Activated CD4-positive, alpha-beta T cell treated with anti-CD3 and anti-CD28 coated beads, Interleukin-2, amount 10 ng/mL, durations not matched to agents 7 days and 5 days (primary cell): ENCODE results near the gene C19orf47. TPM values are rescaled to one million over a fixed set of nuclear protein-coding genes. Genes with fewer than 3 reads are reported as not detected.

Experiments used
- CTCF ChIA-PET: fragments of 350-600 bp; sonication (Branson Sonifier 250); formaldehyde crosslinking; loops from one replicate; lab custom pipeline; 2021; ENCODE audit warnings: antibody characterized with exemption; lab: Charles Lee
- POLR2A ChIA-PET: fragments of 350-600 bp; sonication (Branson Sonifier 250); formaldehyde crosslinking; loops from one replicate; lab custom pipeline; 2021; ENCODE audit warnings: antibody characterized with exemption; lab: Charles Lee
- DNase-seq: peaks from one replicate; pipeline ENCODE4 v3.0.0-alpha.2; 2020
- H3K27ac Mint-ChIP-seq: one replicate; pipeline ENCODE4 v1.8.0; 2021; ENCODE audit warnings: mild to moderate bottlenecking, moderate library complexity, mixed read lengths
- H3K27me3 Mint-ChIP-seq: one replicate; pipeline ENCODE4 v1.8.0; 2021; ENCODE audit warnings: mixed read lengths
- H3K36me3 Mint-ChIP-seq: one replicate; pipeline ENCODE4 v1.8.0; 2021; ENCODE audit warnings: low read depth, mixed read lengths
- H3K4me1 Mint-ChIP-seq: one replicate; pipeline ENCODE4 v1.8.0; 2021; ENCODE audit warnings: mixed read lengths
- H3K4me3 Mint-ChIP-seq: one replicate; pipeline ENCODE4 v1.8.0; 2021; ENCODE audit warnings: mild to moderate bottlenecking, moderate library complexity, mixed read lengths
- H3K9me3 Mint-ChIP-seq: one replicate; pipeline ENCODE4 v1.8.0; 2021; ENCODE audit warnings: mixed read lengths
- total RNA-seq, 2 experiments: library from RNA; stranded (reverse); gene quantifications; one replicate each; pipeline ENCODE4 v1.2.3, GENCODE V29; 2021

The C19orf47 gene
- total RNA-seq, 2 experiments from 2014 or later: 21.8 to 25.3 TPM

- ChIA-PET CTCF (interaction anchor here (0.6 kb wide), 2 partner anchors 45 to 160 kb away, joined by 3 read pairs; no protein-coding TSS in a partner anchor), POLR2A (no interaction called here)
- peaks cover 2% of the 10 kb centered on the region for H3K9me3 Mint-ChIP-seq
- H3K4me1 Mint-ChIP-seq: peaks cover 11% of the 10 kb centered on the region
- H3K36me3 Mint-ChIP-seq: peaks cover 15% of the 10 kb centered on the region
- H3K27ac Mint-ChIP-seq: no peak overlapping the region
- DNase-seq: no peak
- H3K4me3 Mint-ChIP-seq: no peak overlapping the region
- no peaks in the 10 kb centered on the region for H3K27me3 Mint-ChIP-seq
Measured at GRCh38 chr19:40315812-40316470, 32.3 kb downstream of the C19orf47 start.

DNA sequence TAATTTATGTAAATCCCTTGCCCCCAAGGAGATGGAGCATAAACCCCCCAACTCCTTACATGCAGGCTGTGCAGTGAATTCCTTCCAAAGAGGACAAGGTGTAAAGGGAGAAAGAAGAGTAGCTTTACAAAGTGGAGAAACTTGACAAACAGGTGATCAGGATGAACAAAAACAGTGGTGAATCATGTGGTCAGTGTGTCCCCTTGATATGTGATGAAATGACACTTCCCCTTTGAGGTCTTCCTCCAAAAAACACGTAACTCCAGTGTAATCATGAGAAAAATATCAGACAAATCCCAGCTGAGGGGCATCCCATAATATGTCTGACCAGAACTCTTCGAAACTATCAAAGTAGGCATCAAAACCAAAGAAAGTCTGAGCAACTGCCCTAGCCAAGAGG is 33.5 kb downstream of the C19orf47 start:
- Mint-ChIP-seq H3K9me3 (peaks cover 2% of the 10 kb centered on the region), H3K27ac (no peak overlapping the region)
- DNase-seq: no peak

DNA sequence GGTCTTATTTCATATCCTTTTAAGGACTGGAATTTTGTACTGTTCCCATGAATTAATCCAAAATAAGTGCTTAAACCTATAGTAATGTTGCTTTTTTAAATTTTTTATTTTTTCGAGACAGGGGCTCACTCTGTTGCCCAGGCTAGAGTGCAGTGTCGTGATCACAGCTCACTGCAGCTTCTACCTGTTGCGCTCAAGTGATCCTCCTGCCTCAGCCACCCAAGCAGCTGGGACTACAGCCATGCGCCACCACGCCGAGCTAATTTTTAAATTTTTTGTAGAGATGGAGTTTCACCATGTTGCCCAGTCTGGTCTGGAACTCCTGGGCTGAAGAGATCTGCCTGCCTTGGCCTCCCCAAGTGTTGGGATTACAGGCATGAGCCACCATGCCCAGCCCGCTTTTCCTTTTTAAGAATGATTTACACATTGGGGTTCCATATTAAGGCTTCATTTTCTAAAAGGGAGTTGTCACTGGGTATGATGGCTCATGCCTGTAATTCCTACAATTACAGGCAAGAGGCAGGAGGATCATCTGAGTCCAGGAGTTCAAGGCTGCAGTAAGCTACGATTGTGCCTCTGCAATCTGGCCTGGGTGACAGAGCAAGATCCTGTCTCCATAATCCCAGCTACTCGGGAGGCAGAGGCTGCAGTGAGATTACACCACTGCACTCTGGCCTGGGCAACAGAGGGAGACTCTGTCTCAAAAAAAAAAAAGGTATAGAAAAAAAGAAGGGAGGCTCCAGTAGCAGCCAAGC is 34.8 kb downstream of the C19orf47 start:
- H3K27ac Mint-ChIP-seq: no peak overlapping the region
- no peak overlapping the region for H3K4me3 Mint-ChIP-seq
- H3K4me1 Mint-ChIP-seq: peaks cover 11% of the 10 kb centered on the region
- H3K27me3 Mint-ChIP-seq: no peaks in the 10 kb centered on the region
- ChIA-PET CTCF (interaction anchor here (0.6 to 1.1 kb wide), 3 partner anchors 8 to 150 kb away, joined by 3 read pairs; no protein-coding TSS in a partner anchor), POLR2A (no interaction called here)
- no peak for DNase-seq
- peaks cover 6% of the 10 kb centered on the region for H3K36me3 Mint-ChIP-seq
- H3K9me3 Mint-ChIP-seq: peaks cover 2% of the 10 kb centered on the region

More for the DNA sequence above, 33.5 kb downstream of the C19orf47 start:
- peaks cover 11% of the 10 kb centered on the region for H3K4me1 Mint-ChIP-seq
- no peak overlapping the region for H3K4me3 Mint-ChIP-seq
- POLR2A ChIA-PET: no interaction called here
- peaks cover 10% of the 10 kb centered on the region for H3K36me3 Mint-ChIP-seq
- H3K27me3 Mint-ChIP-seq: no peaks in the 10 kb centered on the region
- CTCF ChIA-PET: no interaction called here

GRCh38 chr19:40312533-40312932 is 35.7 kb downstream of the C19orf47 start:
- POLR2A ChIA-PET: no interaction called here
- Mint-ChIP-seq H3K4me1 (peaks cover 11% of the 10 kb centered on the region), H3K36me3 (peaks cover 5% of the 10 kb centered on the region), H3K9me3 (peaks cover 2% of the 10 kb centered on the region), H3K4me3 (no peak overlapping the region), H3K27me3 (no peaks in the 10 kb centered on the region), H3K27ac (no peak overlapping the region)
- DNase-seq: no peak
- CTCF ChIA-PET: interaction anchor here (0.6 kb wide), 1 partner anchor 64 kb away, joined by 4 read pairs; no protein-coding TSS in a partner anchor

DNA sequence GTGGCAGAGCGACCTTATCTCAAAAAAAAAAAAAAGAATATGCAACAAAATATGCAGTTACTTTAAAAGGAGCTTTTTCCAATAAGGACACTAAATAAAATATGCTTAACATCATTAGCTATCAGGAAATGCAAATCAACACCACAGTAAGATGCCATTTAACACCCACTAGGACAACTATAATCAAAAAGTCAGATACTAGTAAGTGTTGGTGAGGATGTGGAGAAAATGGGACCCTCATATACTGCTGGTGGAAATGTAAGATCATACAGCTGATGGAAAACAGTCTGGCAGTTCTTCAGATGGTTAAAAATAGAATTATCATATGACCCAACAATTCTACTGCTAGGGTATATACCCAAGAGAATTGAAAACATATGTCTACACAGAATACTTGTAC is 38.5 kb downstream of the C19orf47 start:
- ChIA-PET CTCF (interaction anchor here (0.9 kb wide), 1 partner anchor 8 kb away, joined by 3 read pairs; no protein-coding TSS in a partner anchor), POLR2A (no interaction called here)
- Mint-ChIP-seq H3K36me3 (peaks cover under 1% of the 10 kb centered on the region), H3K4me1 (peaks cover 14% of the 10 kb centered on the region), H3K9me3 (peaks cover 2% of the 10 kb centered on the region), H3K27me3 (no peaks in the 10 kb centered on the region), H3K27ac (no peak overlapping the region), H3K4me3 (no peak overlapping the region)
- DNase-seq: no peak

DNA sequence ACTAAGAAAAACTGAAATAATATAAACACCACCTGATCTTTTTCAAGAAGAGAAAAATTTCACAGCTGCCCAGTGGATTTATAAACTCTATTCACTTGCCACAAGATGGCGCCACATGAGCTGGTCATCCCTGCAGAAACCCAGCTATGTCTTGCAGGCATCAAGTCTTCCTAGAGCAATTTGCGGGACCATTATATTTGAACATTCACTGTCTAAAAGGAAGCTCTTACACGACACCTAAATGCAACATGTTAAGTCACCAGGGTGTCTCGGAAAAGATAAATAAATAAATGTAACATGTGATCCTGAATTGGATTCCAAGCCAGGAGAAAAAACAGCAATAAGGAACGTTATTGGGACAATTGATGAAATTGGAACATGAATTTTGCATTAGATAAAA is 42.8 kb downstream of the C19orf47 start:
- H3K9me3 Mint-ChIP-seq: no peaks in the 10 kb centered on the region
- H3K27ac Mint-ChIP-seq: no peak overlapping the region
- ChIA-PET POLR2A (interaction anchor here (0.6 kb wide), 1 partner anchor 802 kb away, joined by 7 read pairs; no protein-coding TSS in a partner anchor), CTCF (interaction anchor here (0.6 to 2.0 kb wide), 14 partner anchors 8 to 338 kb away, joined by 3 to 5 read pairs (median 4); partner anchors contain the start of genes AKT2, C19orf47 and PLD3)
- no peaks in the 10 kb centered on the region for H3K27me3 Mint-ChIP-seq
- DNase-seq: peak; percentile 90
- H3K36me3 Mint-ChIP-seq: no peaks in the 10 kb centered on the region
- H3K4me1 Mint-ChIP-seq: peaks cover 3% of the 10 kb centered on the region
- no peak overlapping the region for H3K4me3 Mint-ChIP-seq

DNA sequence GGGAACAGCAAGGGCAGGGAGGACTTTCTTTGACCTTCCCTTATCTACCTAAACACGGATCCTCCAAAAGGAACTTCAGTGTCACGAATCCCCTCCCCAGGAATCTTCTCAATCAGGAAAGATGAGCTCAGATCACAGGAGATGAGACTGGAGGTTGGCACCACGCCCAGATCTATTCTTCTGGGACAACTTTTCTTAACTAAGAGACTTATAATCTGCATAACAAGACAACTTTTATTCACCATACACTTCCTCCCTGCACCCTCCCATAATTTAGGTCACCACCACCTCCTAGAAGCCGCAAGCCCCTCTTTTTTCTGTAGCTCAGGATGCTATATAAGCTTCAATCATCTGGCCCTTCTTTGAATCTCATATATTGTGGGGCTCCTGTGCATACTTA is 43.9 kb downstream of the C19orf47 start:
- Mint-ChIP-seq H3K4me1 (peaks cover 3% of the 10 kb centered on the region), H3K36me3 (no peaks in the 10 kb centered on the region), H3K27ac (no peak overlapping the region), H3K27me3 (no peaks in the 10 kb centered on the region), H3K4me3 (no peak overlapping the region), H3K9me3 (no peaks in the 10 kb centered on the region)
- ChIA-PET CTCF (interaction anchor here (1.8 to 2.0 kb wide), 3 partner anchors 19 to 295 kb away, joined by 4 read pairs; partner anchors contain the start of gene AKT2), POLR2A (no interaction called here)
- DNase-seq: no peak

DNA sequence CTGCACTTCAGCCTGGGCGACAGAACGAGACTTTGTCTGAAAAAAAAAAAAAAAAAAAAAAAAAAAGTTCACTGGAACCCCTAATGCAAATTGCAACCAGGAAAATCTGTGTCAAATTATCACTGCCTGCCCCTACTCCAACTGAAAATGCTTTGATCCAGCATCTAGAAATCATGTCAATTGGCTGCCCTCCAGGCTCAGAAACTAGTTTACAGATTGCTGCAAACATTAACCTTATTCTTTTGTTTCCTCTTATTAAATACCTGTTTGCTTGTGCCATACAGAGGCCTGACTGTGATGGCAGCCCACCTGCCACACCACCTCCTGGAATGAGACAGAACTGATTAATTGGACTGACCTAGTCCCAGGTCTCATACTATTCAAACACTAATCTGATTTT is 44.4 kb downstream of the C19orf47 start:
- H3K36me3 Mint-ChIP-seq: no peaks in the 10 kb centered on the region
- no peak overlapping the region for H3K27ac Mint-ChIP-seq
- H3K9me3 Mint-ChIP-seq: no peaks in the 10 kb centered on the region
- POLR2A ChIA-PET: no interaction called here
- no peak overlapping the region for H3K4me3 Mint-ChIP-seq
- peaks cover 3% of the 10 kb centered on the region for H3K4me1 Mint-ChIP-seq
- no peaks in the 10 kb centered on the region for H3K27me3 Mint-ChIP-seq
- no peak for DNase-seq
- CTCF ChIA-PET: interaction anchor here (2.0 kb wide), 1 partner anchor 19 kb away, joined by 4 read pairs; the partner anchor contains the start of gene AKT2

DNA sequence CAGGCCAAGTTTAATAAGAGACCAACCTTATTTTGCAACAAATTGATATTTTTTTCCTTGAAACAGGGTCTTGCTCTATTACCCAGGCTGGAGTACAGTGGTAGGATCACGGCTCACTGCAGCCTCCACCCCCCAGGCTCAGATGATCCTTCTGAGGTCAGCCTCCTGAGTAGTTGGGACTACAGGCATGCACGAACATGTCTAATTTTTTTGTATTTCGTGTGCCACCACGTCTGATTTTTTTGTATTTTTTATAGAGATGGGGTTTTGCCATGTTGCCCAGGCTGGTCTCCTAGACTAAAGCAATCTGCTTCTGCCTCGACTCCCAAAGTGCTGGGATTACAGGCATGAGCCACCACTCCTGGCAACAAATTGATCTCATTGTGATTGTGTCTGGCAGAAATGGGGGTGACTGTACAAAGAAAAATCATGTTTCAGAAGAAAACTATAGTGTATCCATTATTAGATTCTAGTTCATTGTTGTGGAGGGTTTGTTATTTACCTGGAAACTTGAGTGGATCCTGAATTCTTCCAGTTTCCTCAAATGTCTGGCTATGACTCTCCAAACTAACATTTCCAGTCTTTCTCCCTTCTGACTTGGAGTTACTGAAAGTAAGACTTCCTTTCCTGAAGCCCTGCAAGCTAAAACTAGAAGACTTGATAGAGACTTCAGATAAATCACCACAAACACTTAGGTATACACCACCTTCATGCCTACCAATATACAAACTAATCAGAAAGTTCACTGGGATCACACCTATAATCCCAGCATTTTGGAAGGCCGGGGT is 45.8 kb downstream of the C19orf47 start:
- H3K9me3 Mint-ChIP-seq: no peaks in the 10 kb centered on the region
- no peak for DNase-seq
- H3K27me3 Mint-ChIP-seq: no peaks in the 10 kb centered on the region
- ChIA-PET CTCF (interaction anchor here (0.7 kb wide), 1 partner anchor 27 kb away, joined by 3 read pairs; no protein-coding TSS in a partner anchor), POLR2A (no interaction called here)
- no peak overlapping the region for H3K27ac Mint-ChIP-seq
- H3K4me1 Mint-ChIP-seq: peaks cover 3% of the 10 kb centered on the region
- H3K4me3 Mint-ChIP-seq: no peak overlapping the region
- H3K36me3 Mint-ChIP-seq: no peaks in the 10 kb centered on the region

- DNase-seq: no peak
- no peaks in the 10 kb centered on the region for H3K36me3 Mint-ChIP-seq
Measured at GRCh38 chr19:40300668-40301067, 47.5 kb downstream of the C19orf47 start.

GRCh38 chr19:40298026-40298425 is 50.2 kb downstream of the C19orf47 start:
- Mint-ChIP-seq H3K27ac (no peak overlapping the region), H3K9me3 (no peaks in the 10 kb centered on the region), H3K4me1 (no peaks in the 10 kb centered on the region), H3K4me3 (no peak overlapping the region), H3K27me3 (no peaks in the 10 kb centered on the region), H3K36me3 (no peaks in the 10 kb centered on the region)
- CTCF ChIA-PET: interaction anchor here (0.6 kb wide), 2 partner anchors 400 to 857 kb away, joined by 3 read pairs; no protein-coding TSS in a partner anchor
- POLR2A ChIA-PET: interaction anchor here (0.6 kb wide), 2 partner anchors 440 to 1447 kb away, joined by 3 to 4 read pairs; no protein-coding TSS in a partner anchor
- no peak for DNase-seq

More at GRCh38 chr19:40300668-40301067, 47.5 kb downstream of the C19orf47 start:
- ChIA-PET CTCF (no interaction called here), POLR2A (no interaction called here)
- H3K4me3 Mint-ChIP-seq: no peak overlapping the region
- H3K27ac Mint-ChIP-seq: no peak overlapping the region
- H3K9me3 Mint-ChIP-seq: no peaks in the 10 kb centered on the region
- H3K4me1 Mint-ChIP-seq: peaks cover 3% of the 10 kb centered on the region
- H3K27me3 Mint-ChIP-seq: no peaks in the 10 kb centered on the region

DNA sequence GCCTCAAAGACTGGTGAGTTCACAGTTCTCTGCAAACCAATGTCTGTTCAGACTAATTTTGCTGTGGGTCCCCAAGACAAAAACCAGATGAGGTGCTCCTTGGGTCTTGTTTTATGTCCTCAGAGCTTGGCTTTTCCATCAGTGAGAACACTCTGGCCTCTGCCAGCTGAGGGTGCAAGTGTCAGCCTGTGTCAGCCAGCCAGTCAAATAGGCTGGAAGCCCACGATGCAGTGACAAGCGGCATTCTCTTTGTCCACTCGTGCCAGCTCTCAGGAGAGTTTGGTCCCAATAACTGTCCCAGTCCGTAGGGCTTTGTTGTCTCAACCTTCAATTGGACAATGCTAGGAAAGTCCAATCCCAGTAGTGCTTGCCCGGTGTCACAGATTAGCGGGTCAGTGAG is 53.6 kb downstream of the C19orf47 start:
- H3K36me3 Mint-ChIP-seq: no peaks in the 10 kb centered on the region
- ChIA-PET CTCF (no interaction called here), POLR2A (no interaction called here)
- H3K4me1 Mint-ChIP-seq: no peaks in the 10 kb centered on the region
- no peaks in the 10 kb centered on the region for H3K27me3 Mint-ChIP-seq
- no peaks in the 10 kb centered on the region for H3K9me3 Mint-ChIP-seq
- no peak overlapping the region for H3K27ac Mint-ChIP-seq
- H3K4me3 Mint-ChIP-seq: no peak overlapping the region
- no peak for DNase-seq
